MM.1S (cell line): ENCODE results near the gene CDX1.

Experiments used
- CTCF ChIP-seq: fragments of 300-600 bp; sonication (generic); IDR thresholded peaks from 2 replicates; pipeline ENCODE4 v1.5.1; 2016; ENCODE audit warnings: antibody characterized with exemption, low read length, mixed read lengths
- EZH2phosphoT487 ChIP-seq: fragments of 300-600 bp; sonication (generic); IDR thresholded peaks from 2 replicates; pipeline ENCODE4 v1.6.1; 2018; ENCODE audit warnings: antibody characterized with exemption, low read length

GRCh38 chr5:150211156-150212030 is 44.8 kb downstream of the CDX1 start:
- TF ChIP-seq CTCF, result no peak
- no peak for TF ChIP-seq EZH2phosphoT487
